HepG2 (cell line): ENCODE measurements around the gene STK32C. TPM values are rescaled to one million over a fixed set of nuclear protein-coding genes. Genes with fewer than 3 reads are reported as not detected.

Experiments
- BRD4 ChIP-seq: sonication (generic); formaldehyde crosslinking; IDR thresholded peaks from 2 replicates; pipeline ENCODE4 v1.4.0; 2020; ENCODE audit warnings: missing genetic modification reagents
- FOSL2 ChIP-seq: sonication (generic); formaldehyde crosslinking; IDR thresholded peaks from 2 replicates; pipeline ENCODE4 v1.4.0; 2020; ENCODE audit warnings: missing genetic modification reagents
- HNF1A ChIP-seq, 2 experiments: sonication (generic) in 1 of 2; formaldehyde crosslinking in 1 of 2; IDR thresholded peaks; 2 replicates each; pipeline versions ENCODE4 v1.4.0 to v1.6.1; 2016 to 2020; ENCODE audit warnings: borderline replicate concordance in 1 of 2, low read depth in 1 of 2, mild to moderate bottlenecking in 1 of 2, missing genetic modification reagents in 1 of 2
- MXD1 ChIP-seq: sonication (generic); formaldehyde crosslinking; IDR thresholded peaks from 2 replicates; pipeline ENCODE4 v1.4.0; 2020; ENCODE audit warnings: mild to moderate bottlenecking, missing genetic modification reagents
- NFE2 ChIP-seq: sonication (generic); formaldehyde crosslinking; IDR thresholded peaks from 2 replicates; pipeline ENCODE4 v1.4.0; 2020; ENCODE audit warnings: missing genetic modification reagents
- TCF7 ChIP-seq: sonication (generic); IDR thresholded peaks from 2 replicates; pipeline ENCODE4 v1.6.1; 2016; ENCODE audit warnings: antibody characterized with exemption, low read depth
- ZBTB25 ChIP-seq: IDR thresholded peaks from 2 replicates; pipeline ENCODE4 v1.6.1; 2018; ENCODE audit warnings: missing genetic modification reagents
- ZFP36 ChIP-seq: fragments of 150-350 bp; IDR thresholded peaks from 2 replicates; pipeline ENCODE4 v1.6.1; 2018; ENCODE audit warnings: borderline replicate concordance, low read length, low read depth; ENCODE audit not compliant: partially characterized antibody
- ZNF17 ChIP-seq: sonication (generic); formaldehyde crosslinking; IDR thresholded peaks from 2 replicates; pipeline ENCODE4 v1.5.0; 2020; ENCODE audit warnings: mild to moderate bottlenecking, missing genetic modification reagents
- ZNF326 ChIP-seq: sonication (generic); formaldehyde crosslinking; IDR thresholded peaks from 2 replicates; pipeline ENCODE4 v1.4.0; 2020; ENCODE audit warnings: missing genetic modification reagents, borderline replicate concordance
- ZNF614 ChIP-seq: IDR thresholded peaks from 2 replicates; pipeline ENCODE4 v1.6.1; 2018; ENCODE audit warnings: missing biosample characterization, missing genetic modification reagents, inconsistent platforms, borderline replicate concordance
- polyA plus RNA-seq, 8 experiments: library from polyadenylated mRNA; depleted of rRNA in 3 of 8; stranded (reverse) in 7 of 8; unstranded in 1 of 8; fragments of >200 nt; fragmentation: Illumina TruSeq in 4 of 8; extraction: Trizol in 4 of 8; gene quantifications; 2 replicates each; pipeline versions ENCODE4 v1.2.1 to v1.2.3, GENCODE V29; 2011 to 2016; ENCODE audit warnings: low read depth in 4 of 8, missing spikeins in 1 of 8, mixed read lengths in 1 of 8; ENCODE audit not compliant: insufficient read depth in 1 of 8
- total RNA-seq, 5 experiments: library from RNA; depleted of rRNA; stranded (reverse); fragments of >200 nt; fragmentation: Illumina TruSeq; extraction: Trizol; gene quantifications; 2 replicates each; pipeline ENCODE4 v1.2.3, GENCODE V29; 2016; ENCODE audit warnings: low read depth in 1 of 5
- TF ChIP-seq, protein P1 (sequence below): IDR thresholded peaks from 2 replicates; pipeline ENCODE4 v1.6.1; 2016; ENCODE audit warnings: mild to moderate bottlenecking
- TF ChIP-seq, protein P2 (sequence below): sonication (generic); formaldehyde crosslinking; IDR thresholded peaks from 2 replicates; pipeline ENCODE4 v1.4.0; 2020; ENCODE audit warnings: missing genetic modification reagents
- TF ChIP-seq, protein P3 (sequence below): sonication (generic); formaldehyde crosslinking; IDR thresholded peaks from 2 replicates; pipeline ENCODE4 v1.5.1; 2020; ENCODE audit warnings: missing genetic modification reagents, mild to moderate bottlenecking, borderline replicate concordance

Gene STK32C
- total and polyA plus RNA-seq, 2 of the 13 experiments (the other 11 are each of a cell fraction or from before 2014, with no cell fraction given): 10.9 to 19.4 TPM

DNA sequence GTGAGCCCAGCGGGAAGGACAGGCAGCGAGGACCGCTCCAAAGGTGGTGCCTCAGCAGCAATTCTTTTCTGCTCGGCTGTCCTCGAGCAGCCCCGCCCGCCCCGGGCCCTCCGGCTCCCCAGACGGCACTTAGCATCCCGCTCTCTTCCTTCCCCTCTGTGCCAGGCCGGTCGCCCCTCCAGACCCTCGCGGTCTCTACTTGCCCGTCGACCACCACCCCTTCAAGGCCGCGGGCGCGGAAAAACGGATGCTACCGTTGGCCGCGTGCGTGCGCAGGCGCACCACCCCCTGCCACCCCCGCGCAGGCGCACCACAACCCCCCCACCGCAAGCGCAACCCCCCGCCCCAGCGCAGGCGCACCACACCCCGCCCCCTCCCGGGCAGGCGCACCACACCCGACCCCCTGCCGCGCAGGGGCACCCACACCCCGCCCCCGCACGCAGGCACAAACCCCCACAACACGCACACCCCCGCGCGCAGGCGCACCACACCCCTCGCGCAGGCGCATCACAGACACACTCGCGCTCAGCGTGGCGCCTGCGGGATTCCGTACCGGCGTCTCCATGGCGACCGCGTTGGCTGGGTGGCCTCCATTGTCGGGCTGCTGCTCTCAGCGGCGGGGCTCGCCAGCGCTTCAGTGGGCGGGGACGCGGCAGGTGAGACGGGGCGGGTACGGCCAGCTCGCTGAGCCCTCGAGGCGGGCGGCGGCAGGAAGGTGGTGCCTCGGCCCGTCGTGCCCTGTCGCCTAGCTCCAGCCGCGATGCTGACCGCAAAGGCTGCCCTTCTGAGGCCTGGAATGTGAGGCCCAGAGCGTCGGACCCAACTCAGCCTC lies 24.1 kb upstream of the STK32C start, which contains the start of gene LRRC27 (continued):
- TF ChIP-seq, protein P1, sequence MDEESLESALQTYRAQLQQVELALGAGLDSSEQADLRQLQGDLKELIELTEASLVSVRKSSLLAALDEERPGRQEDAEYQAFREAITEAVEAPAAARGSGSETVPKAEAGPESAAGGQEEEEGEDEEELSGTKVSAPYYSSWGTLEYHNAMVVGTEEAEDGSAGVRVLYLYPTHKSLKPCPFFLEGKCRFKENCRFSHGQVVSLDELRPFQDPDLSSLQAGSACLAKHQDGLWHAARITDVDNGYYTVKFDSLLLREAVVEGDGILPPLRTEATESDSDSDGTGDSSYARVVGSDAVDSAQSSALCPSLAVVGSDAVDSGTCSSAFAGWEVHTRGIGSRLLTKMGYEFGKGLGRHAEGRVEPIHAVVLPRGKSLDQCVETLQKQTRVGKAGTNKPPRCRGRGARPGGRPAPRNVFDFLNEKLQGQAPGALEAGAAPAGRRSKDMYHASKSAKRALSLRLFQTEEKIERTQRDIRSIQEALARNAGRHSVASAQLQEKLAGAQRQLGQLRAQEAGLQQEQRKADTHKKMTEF (CRISPR knock-in tag): peak; percentile 13; the same call in 1 of the 2 replicates
- TF ChIP-seq BRD4 (CRISPR knock-in tag): 0 out of 2 replicates have a peak, but pooled peaks have one; percentile 67
- TF ChIP-seq, protein P2, sequence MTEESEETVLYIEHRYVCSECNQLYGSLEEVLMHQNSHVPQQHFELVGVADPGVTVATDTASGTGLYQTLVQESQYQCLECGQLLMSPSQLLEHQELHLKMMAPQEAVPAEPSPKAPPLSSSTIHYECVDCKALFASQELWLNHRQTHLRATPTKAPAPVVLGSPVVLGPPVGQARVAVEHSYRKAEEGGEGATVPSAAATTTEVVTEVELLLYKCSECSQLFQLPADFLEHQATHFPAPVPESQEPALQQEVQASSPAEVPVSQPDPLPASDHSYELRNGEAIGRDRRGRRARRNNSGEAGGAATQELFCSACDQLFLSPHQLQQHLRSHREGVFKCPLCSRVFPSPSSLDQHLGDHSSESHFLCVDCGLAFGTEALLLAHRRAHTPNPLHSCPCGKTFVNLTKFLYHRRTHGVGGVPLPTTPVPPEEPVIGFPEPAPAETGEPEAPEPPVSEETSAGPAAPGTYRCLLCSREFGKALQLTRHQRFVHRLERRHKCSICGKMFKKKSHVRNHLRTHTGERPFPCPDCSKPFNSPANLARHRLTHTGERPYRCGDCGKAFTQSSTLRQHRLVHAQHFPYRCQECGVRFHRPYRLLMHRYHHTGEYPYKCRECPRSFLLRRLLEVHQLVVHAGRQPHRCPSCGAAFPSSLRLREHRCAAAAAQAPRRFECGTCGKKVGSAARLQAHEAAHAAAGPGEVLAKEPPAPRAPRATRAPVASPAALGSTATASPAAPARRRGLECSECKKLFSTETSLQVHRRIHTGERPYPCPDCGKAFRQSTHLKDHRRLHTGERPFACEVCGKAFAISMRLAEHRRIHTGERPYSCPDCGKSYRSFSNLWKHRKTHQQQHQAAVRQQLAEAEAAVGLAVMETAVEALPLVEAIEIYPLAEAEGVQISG: peak; percentile 50
- 0 out of 2 replicates have a peak, but pooled peaks have one; percentile 24 for TF ChIP-seq ZNF326 (CRISPR knock-in tag)
- TF ChIP-seq ZNF614 (CRISPR knock-in tag): peak; percentile 59; the same call in 1 of the 2 replicates
- peak; percentile 82 for TF ChIP-seq MXD1 (CRISPR knock-in tag)
- TF ChIP-seq HNF1A (IDR thresholded peaks at IDR 0.05; ENCODE audit: low read depth): no peak
- TF ChIP-seq HNF1A (CRISPR knock-in tag; IDR thresholded peaks at IDR 0.05; ENCODE audit: borderline replicate concordance): peak; percentile 60; the same call in 1 of the 2 replicates
- no peak for TF ChIP-seq ZFP36
- no peak for TF ChIP-seq ZNF17 (CRISPR knock-in tag)
- no peak for TF ChIP-seq NFE2 (CRISPR knock-in tag)
- no peak for TF ChIP-seq TCF7
- no peak; the same call in 1 of the 2 replicates for TF ChIP-seq FOSL2 (CRISPR knock-in tag)
- TF ChIP-seq, protein P3, sequence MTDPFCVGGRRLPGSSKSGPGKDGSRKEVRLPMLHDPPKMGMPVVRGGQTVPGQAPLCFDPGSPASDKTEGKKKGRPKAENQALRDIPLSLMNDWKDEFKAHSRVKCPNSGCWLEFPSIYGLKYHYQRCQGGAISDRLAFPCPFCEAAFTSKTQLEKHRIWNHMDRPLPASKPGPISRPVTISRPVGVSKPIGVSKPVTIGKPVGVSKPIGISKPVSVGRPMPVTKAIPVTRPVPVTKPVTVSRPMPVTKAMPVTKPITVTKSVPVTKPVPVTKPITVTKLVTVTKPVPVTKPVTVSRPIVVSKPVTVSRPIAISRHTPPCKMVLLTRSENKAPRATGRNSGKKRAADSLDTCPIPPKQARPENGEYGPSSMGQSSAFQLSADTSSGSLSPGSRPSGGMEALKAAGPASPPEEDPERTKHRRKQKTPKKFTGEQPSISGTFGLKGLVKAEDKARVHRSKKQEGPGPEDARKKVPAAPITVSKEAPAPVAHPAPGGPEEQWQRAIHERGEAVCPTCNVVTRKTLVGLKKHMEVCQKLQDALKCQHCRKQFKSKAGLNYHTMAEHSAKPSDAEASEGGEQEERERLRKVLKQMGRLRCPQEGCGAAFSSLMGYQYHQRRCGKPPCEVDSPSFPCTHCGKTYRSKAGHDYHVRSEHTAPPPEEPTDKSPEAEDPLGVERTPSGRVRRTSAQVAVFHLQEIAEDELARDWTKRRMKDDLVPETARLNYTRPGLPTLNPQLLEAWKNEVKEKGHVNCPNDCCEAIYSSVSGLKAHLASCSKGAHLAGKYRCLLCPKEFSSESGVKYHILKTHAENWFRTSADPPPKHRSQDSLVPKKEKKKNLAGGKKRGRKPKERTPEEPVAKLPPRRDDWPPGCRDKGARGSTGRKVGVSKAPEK (CRISPR knock-in tag): no peak
- TF ChIP-seq ZBTB25 (CRISPR knock-in tag): peak; percentile 39; the same call in 1 of the 2 replicates
